ENCODE results near the gene ADH5. TPM values are rescaled to one million over a fixed set of nuclear protein-coding genes. Genes with fewer than 3 reads are reported as not detected.
"Not testable (repeated sequence)": the region's sequence is repeated elsewhere in the genome, so short reads cannot be mapped to it uniquely, and the experiment has no call there.

The ADH5 gene
- total and polyA plus RNA-seq, 2 of the 8 experiments (the other 6 are each of a cell fraction or from before 2014, with no cell fraction given) = 223 to 327 TPM

DNA sequence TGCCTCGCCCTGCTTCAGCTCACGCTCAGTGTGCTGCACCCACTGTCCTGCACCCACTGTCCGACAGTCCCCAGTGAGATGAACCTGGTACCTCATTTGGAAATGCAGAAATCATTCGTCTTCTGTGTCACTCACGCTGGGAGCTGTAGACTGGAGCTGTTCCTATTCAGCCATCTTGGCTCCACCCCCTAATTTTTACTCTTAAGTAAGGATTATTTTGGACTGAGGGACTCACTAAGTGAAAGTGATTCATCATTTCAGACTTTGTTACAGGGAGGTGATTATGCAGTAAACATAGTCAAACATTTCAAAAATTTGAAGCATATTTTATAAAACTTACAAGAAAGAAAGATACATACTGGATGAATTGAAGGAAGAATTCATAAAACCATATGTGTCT lies 11.2 kb upstream of the ADH5 start:
- not testable (repeated sequence) for H3K79me2 ChIP-seq (ENCODE audit: control insufficient read depth in 1 of 2, insufficient read depth in 2 of 2, low read length in 2 of 2); H2BK15ac ChIP-seq (ENCODE audit: low read length); H3K4me2 ChIP-seq (ENCODE audit: insufficient read depth in 1 of 2, low read depth in 2 of 2, low read length in 2 of 2); H4K91ac ChIP-seq (replicated peaks; ENCODE audit: insufficient read length, low read length); H3K18ac ChIP-seq (ENCODE audit: extremely low read depth, low read length); H4K8ac ChIP-seq (ENCODE audit: extremely low read depth, insufficient read depth, low read length); H3K56ac ChIP-seq (replicated peaks; ENCODE audit: insufficient read length, low read depth, low read length); H2AK5ac ChIP-seq (ENCODE audit: low read depth, low read length); H4K5ac ChIP-seq (ENCODE audit: insufficient read length, low read depth, low read length); H4K20me1 ChIP-seq (replicated peaks in 1 of 2; ENCODE audit: control insufficient read depth in 1 of 2, insufficient read depth in 2 of 2, low read length in 2 of 2); H3K23me2 ChIP-seq (ENCODE audit: low read depth, low read length); H3K27ac ChIP-seq (ENCODE audit: low read depth, low read length); H2AFZ ChIP-seq (ENCODE audit: low read length); DNase-seq (ENCODE audit: low read depth in 1 of 2, low spot score in 2 of 2); H3K4me3 ChIP-seq (ENCODE audit: extremely low read depth in 1 of 4, insufficient read depth in 2 of 4, low read depth in 3 of 4, low read length in 4 of 4); H2BK120ac ChIP-seq (replicated peaks; ENCODE audit: low read depth, low read length); H3K4ac ChIP-seq (replicated peaks; ENCODE audit: insufficient read length, low read depth, low read length); H2BK5ac ChIP-seq (ENCODE audit: low read depth, low read length); H3K9ac ChIP-seq (replicated peaks in 1 of 4; ENCODE audit: extremely low read depth in 1 of 4, low read depth in 3 of 4, low read length in 3 of 4); FAIRE-seq; H3K14ac ChIP-seq (ENCODE audit: insufficient read length); H3K27me3 ChIP-seq (replicated peaks in 1 of 4; ENCODE audit: control insufficient read depth in 3 of 4, extremely low read depth in 1 of 4, insufficient read depth in 3 of 4, low read length in 3 of 4); H3K79me1 ChIP-seq (ENCODE audit: low read depth, low read length); H3K4me1 ChIP-seq (replicated peaks in 1 of 4; ENCODE audit: control insufficient read depth in 3 of 4, insufficient read depth in 4 of 4, low read length in 3 of 4); H3K23ac ChIP-seq (ENCODE audit: insufficient read length); H2BK20ac ChIP-seq (ENCODE audit: low read length); H3K36me3 ChIP-seq (ENCODE audit: control insufficient read depth in 2 of 4, insufficient read depth in 4 of 4, low read length in 3 of 4); H2BK12ac ChIP-seq (ENCODE audit: low read depth, low read length)
- ChIA-PET POLR2A (ENCODE audit: partially characterized antibody) (interaction anchor here (1.2 kb wide), 1 partner anchor 11 kb away, joined by 4 read pairs; the partner anchor contains the start of gene ADH5), CTCF (ENCODE audit: partially characterized antibody) (interaction anchor here (0.9 to 1.2 kb wide), 3 partner anchors 44 to 358 kb away, joined by 3 read pairs; no protein-coding TSS in a partner anchor)
- peaks cover 8 to 11% of the 10 kb centered on the region in 2 experiments; a peak in 2 of 4 replicates for H3K9me3 ChIP-seq (ENCODE audit: insufficient read depth in 2 of 2, low read depth in 1 of 2, low read length in 1 of 2)
- 69% methylated on average over 5 of the region's 5 CpGs; no CpG with 5 or more reads in 1 of the 2 experiments for WGBS, 2 experiments (ENCODE audit: extremely low coverage in 1 of 2, insufficient coverage in 1 of 2, insufficient read length in 1 of 2, insufficient replicate concordance in 2 of 2, low coverage in 1 of 2, low lambda C conversion rate in 2 of 2, missing lambda C conversion rate in 1 of 2)
